Fibroblast of skin of left biceps (primary cell): ENCODE results near the gene RTRAF.

Experiments
- DNase-seq, 2 experiments: peaks; one replicate each; pipeline ENCODE4 v3.0.0-alpha.2; 2013; ENCODE audit warnings: low read depth in 2 of 2

The RTRAF gene

GRCh38 chr14:52049721-52050588 is 60.6 kb downstream of the RTRAF start:
- no peak for DNase-seq

GRCh38 chr14:52051251-52051650 is 61.9 kb downstream of the RTRAF start:
- no peak for DNase-seq

DNA sequence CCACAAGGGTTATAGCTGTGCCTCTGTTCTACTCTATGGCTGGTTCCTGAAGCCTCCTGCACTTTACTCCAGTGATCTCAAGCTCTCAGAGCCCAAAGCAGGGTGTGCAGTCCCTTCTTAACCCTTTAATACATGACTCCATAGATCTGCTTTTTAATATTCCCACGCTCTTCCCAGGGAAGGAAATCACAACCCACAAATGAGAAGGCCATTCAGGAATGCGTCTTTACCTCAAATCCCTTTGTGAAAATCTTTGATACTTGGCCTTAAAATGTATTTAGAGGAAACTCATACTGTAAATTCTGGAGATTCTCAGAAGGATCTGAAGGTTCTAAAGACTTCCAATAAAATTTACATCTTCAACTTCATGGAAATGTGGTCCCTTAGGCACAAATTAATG is 62.5 kb downstream of the RTRAF start:
- DNase-seq: peak; percentile 74 to 76

DNA sequence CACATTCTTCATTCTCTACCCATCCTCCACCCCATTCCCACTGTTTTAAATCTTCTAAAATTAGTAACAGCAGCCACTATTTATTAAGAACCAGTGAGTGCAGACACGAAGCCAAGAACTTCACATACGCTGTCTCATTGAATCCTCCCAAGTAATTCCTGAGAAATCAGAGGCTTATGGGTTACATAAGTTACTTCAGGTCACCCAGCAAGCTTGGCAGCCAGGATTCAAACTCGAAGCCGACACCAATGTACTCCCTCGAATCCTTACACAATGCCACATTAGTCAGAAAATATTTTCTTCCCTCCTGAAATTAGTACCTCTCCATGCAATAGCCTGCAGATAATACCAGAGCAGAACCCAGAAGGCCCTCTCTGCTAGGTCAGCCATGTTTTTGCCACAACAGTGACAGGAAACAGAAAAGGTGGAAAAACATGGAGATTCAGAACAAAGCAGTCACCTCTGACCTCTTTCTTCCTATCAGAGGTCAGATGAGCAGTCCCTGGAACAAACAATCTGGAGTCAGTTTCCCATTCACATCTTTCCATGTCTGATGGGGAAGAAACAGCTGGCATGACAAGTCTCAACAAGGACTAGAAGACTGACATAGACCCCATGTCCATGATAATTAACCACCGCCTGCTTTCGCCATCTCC is 63.1 kb downstream of the RTRAF start:
- peak; percentile 89 to 92 for DNase-seq

DNA sequence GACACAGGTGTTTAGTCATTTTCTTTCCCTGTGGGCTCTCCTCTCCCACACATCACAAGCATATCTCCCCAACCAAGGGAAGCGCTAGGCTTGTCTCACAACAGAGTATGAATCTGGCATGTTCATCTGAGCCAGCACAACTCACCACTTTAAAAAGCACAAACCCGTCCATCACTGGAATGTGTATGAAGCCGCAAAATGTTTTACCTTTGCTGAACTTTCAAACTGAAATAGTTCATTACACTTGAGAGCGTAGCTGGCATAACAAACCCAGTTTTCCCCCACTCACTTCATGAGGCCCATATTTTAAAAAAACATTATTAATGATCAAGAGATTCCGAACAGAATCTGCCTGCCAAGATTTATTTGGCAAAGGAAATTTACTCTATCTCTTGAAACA is 63.7 kb downstream of the RTRAF start:
- DNase-seq: peak; percentile 56 to 69

DNA sequence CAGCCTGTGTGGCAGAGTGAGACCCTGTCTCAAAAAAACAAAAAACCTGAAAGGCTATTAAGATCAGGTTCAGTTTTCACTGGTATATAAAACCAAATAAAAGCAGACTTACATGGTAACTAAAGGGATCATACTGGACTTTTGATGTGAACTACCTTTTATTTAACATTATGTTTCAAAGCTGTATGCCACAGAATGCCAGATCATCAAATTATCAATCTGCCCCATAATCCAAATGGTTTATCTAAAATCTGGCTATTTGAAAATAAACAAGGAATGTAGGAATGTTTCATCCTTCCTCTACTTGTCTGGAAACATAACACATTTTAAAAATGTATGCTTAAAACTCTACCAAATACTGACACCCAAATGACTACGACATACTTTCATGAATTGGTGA is 65.3 kb downstream of the RTRAF start:
- DNase-seq: no peak

DNA sequence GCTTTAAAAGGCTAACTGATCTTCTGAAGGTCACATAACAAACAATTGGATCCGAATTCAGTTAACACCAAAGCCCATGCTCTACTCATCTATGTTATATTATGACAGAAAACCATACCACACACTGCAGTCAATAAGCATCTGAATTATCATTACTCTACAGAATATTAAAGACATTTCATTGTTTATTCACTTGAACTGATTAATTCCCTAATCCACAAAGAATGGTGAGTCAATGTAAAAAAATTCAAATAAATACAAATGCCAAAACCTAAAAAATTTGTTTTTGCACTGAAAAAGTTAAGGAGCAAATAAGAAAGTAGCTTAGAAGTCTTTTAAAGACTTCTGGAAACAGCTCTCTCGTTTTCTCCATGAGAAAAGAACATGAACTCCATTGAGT is 65.8 kb downstream of the RTRAF start:
- no peak for DNase-seq

GRCh38 chr14:52058341-52058740 is 69.0 kb downstream of the RTRAF start:
- DNase-seq: no peak

DNA sequence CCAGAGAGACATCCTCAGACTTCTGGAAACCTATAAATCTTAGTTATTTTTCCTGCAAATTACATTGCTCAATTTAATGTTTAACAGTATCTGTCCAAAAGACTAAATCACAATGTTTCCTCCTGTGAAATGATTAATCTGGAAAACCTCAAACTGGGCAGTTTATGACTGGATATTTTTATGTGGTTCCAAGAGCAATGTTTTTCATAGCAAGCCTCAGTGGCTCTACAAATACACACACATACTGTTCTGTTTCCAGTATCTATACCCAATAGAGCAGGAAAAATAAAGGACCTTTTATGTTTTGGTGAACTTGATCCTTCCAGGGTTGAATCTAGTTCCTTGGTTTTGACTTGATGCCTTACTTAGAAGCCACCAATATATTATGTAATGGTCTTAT is 70.3 kb downstream of the RTRAF start:
- no peak for DNase-seq

DNA sequence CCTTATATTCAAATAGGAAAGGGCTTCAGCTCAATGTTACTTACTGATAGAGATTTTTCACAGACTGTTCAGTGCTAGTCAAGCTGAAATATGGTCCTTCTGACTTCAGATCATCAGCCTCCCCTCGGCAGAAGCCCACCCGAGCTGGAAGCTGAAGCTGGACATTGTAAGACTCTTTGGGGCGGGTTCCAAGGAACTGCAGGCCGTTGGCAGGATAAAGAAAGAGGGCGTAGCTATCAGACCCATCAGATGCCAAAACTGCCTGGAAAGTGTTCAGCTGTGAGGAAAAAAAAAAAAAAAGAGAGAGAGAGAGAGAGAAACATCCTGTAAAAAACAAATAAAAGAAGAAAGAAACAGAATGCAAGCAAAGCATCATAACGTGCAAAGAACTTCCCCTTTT is 70.7 kb downstream of the RTRAF start:
- no peak for DNase-seq
